ENCODE measurements around the gene SNTG2. TPM values are rescaled to one million over a fixed set of nuclear protein-coding genes. Genes with fewer than 3 reads are reported as not detected.

SNTG2 gene
- total and polyA plus RNA-seq, 2 of the 13 experiments (the other 11 are each of a cell fraction or from before 2014, with no cell fraction given) = not detected

GRCh38 chr2:1219901-1220573 lies 269.4 kb downstream of the SNTG2 start:
- BruUV-seq (replicated peaks) = no TSS peak
- 59% methylated on average over 9 of the region's 13 CpGs for WGBS (ENCODE audit: low lambda C conversion rate)
- H3K36me3 ChIP-seq (replicated peaks in 1 of 2; ENCODE audit: control insufficient read depth in 1 of 2, insufficient read depth in 2 of 2, low read length in 2 of 2) = no peaks in the 10 kb centered on the region
- no peaks in the 10 kb centered on the region for H3K4me1 ChIP-seq (ENCODE audit: insufficient read depth, low read length)
- ATAC-seq (no peak; the same call in 2 of the 3 replicates), DNase-seq (ENCODE audit: low spot score) (no peak), FAIRE-seq (no peak)
- in situ Hi-C loops (cut with HindIII; ENCODE audit: extremely low pct_ligation_motif_present, low pct_unique_long_range_greater_than_20kb) = no loop called here
- H3K27me3 ChIP-seq (ENCODE audit: control insufficient read depth in 1 of 2, insufficient read depth in 2 of 2, low read length in 2 of 2) = peaks cover 0 to 11% of the 10 kb centered on the region in 2 experiments; a peak in 2 of 5 replicates
- no peak overlapping the region for H3K27ac ChIP-seq (ENCODE audit: extremely low read length, insufficient read depth, low read length)
- no peaks in the 10 kb centered on the region for H3K79me2 ChIP-seq (ENCODE audit: insufficient read depth, low read length)
- peaks cover 5% of the 10 kb centered on the region; the same call in 1 of the 2 replicates for H3K9me3 ChIP-seq (ENCODE audit: low read length)
- no peak overlapping the region for H3K4me3 ChIP-seq (replicated peaks in 1 of 3; ENCODE audit: insufficient read depth in 1 of 3, low read depth in 2 of 3, low read length in 3 of 3)
- CTCF ChIA-PET (ENCODE audit: low intra/inter-chr PET ratio, low total read pairs) = no interaction called here
- H2AFZ ChIP-seq (ENCODE audit: low read length) = no peak overlapping the region
- H3K4me2 ChIP-seq (ENCODE audit: low read depth, low read length) = no peak overlapping the region
- no peak overlapping the region for H3K9ac ChIP-seq (ENCODE audit: insufficient read depth, low read depth, low read length)
- intact Hi-C loops (cut with micrococcal nuclease; ENCODE audit: unreplicated experiment) = no loop called here
- H4K20me1 ChIP-seq (ENCODE audit: insufficient read depth, low read length) = no peaks in the 10 kb centered on the region
- no peak for TF ChIP-seq MATR3 (CRISPR knock-in tag; IDR thresholded peaks at IDR 0.05)
- TF ChIP-seq ZNF510 (CRISPR knock-in tag; IDR thresholded peaks at IDR 0.05; ENCODE audit: low read depth) = no peak
- no peak for TF ChIP-seq TCF7 (IDR thresholded peaks at IDR 0.05; ENCODE audit: low read depth)
- TF ChIP-seq SMC3 (IDR thresholded peaks at IDR 0.05; ENCODE audit: low read length) = no peak
- no peak for TF ChIP-seq ZNF841 (CRISPR knock-in tag; IDR thresholded peaks at IDR 0.05; ENCODE audit: borderline replicate concordance)
- TF ChIP-seq MXD4 (CRISPR knock-in tag; IDR thresholded peaks at IDR 0.05) = no peak
- TF ChIP-seq ZNF7 (CRISPR knock-in tag; IDR thresholded peaks at IDR 0.05) = no peak
- no peak for TF ChIP-seq ARNTL (CRISPR knock-in tag; IDR thresholded peaks at IDR 0.05)
- no peak for TF ChIP-seq ZNF468 (CRISPR knock-in tag; IDR thresholded peaks at IDR 0.05)
- TF ChIP-seq REPIN1 (CRISPR knock-in tag; IDR thresholded peaks at IDR 0.05; ENCODE audit: borderline replicate concordance, low read depth) = no peak
- no peak for TF ChIP-seq KLF9 (CRISPR knock-in tag; IDR thresholded peaks at IDR 0.05; ENCODE audit: low read depth)
- TF ChIP-seq ZNF563 (CRISPR knock-in tag; IDR thresholded peaks at IDR 0.05) = no peak
- TF ChIP-seq ZNF251 (CRISPR knock-in tag; IDR thresholded peaks at IDR 0.05) = no peak
- TF ChIP-seq, protein P1, sequence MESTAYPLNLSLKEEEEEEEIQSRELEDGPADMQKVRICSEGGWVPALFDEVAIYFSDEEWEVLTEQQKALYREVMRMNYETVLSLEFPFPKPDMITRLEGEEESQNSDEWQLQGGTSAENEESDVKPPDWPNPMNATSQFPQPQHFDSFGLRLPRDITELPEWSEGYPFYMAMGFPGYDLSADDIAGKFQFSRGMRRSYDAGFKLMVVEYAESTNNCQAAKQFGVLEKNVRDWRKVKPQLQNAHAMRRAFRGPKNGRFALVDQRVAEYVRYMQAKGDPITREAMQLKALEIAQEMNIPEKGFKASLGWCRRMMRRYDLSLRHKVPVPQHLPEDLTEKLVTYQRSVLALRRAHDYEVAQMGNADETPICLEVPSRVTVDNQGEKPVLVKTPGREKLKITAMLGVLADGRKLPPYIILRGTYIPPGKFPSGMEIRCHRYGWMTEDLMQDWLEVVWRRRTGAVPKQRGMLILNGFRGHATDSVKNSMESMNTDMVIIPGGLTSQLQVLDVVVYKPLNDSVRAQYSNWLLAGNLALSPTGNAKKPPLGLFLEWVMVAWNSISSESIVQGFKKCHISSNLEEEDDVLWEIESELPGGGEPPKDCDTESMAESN (CRISPR knock-in tag; conservative IDR thresholded peaks at IDR 0.05) = no peak
- POLR2A ChIA-PET = no interaction called here
